ENCODE measurements around the gene SLC16A4.

- TF ChIP-seq MYC (IDR thresholded peaks at IDR 0.05; ENCODE audit: low read depth, low read length) = peak; percentile 84; the same call in 1 of the 2 replicates
- no peak for TF ChIP-seq CTCF (IDR thresholded peaks at IDR 0.05; ENCODE audit: low read depth, low read length)
- peak; percentile 82 for TF ChIP-seq POLR2A (IDR thresholded peaks at IDR 0.05; ENCODE audit: extremely low read depth, insufficient read length)
These were observed 16.7 kb upstream of the SLC16A4 start, which contains the start of gene LAMTOR5 for GRCh38 chr1:110407260-110408210.

All from NB4 (cell line).